GM19043 (cell line): Measurements from ENCODE around the gene GREB1L.

Experiments used
- ATAC-seq: cut with Tn5 transposase; IDR thresholded peaks from one replicate; pipeline ENCODE4 v1.9.1; 2021; ENCODE audit warnings: low read depth; ENCODE audit not compliant: unreplicated experiment

Gene GREB1L

GRCh38 chr18:21472741-21473140, 230.7 kb downstream of the GREB1L start:
- no peak for ATAC-seq

GRCh38 chr18:21474621-21475020, 232.6 kb downstream of the GREB1L start:
- ATAC-seq = no peak

GRCh38 chr18:21479721-21480120, 237.7 kb downstream of the GREB1L start:
- no peak for ATAC-seq

GRCh38 chr18:21481739-21482138, 239.7 kb downstream of the GREB1L start:
- ATAC-seq = no peak

- no peak for ATAC-seq
Measured at GRCh38 chr18:21483051-21483450, 241.0 kb downstream of the GREB1L start.

- ATAC-seq = no peak
Measured at GRCh38 chr18:21484851-21485636, 243.0 kb downstream of the GREB1L start.

- ATAC-seq = no peak
Measured at GRCh38 chr18:21486905-21487437, 244.9 kb downstream of the GREB1L start.

- ATAC-seq = no peak
Measured at GRCh38 chr18:21489119-21489750, 247.2 kb downstream of the GREB1L start.

GRCh38 chr18:21489919-21490495, 248.0 kb downstream of the GREB1L start:
- ATAC-seq = no peak

GRCh38 chr18:21490748-21491147, 248.7 kb downstream of the GREB1L start:
- no peak for ATAC-seq

- no peak for ATAC-seq
Measured at GRCh38 chr18:21496277-21496835, 254.3 kb downstream of the GREB1L start.

GRCh38 chr18:21499997-21500396, 258.0 kb downstream of the GREB1L start:
- ATAC-seq = no peak

- ATAC-seq = no peak
Measured at GRCh38 chr18:21502661-21503060, 260.6 kb downstream of the GREB1L start.

GRCh38 chr18:21507913-21508701, 266.1 kb downstream of the GREB1L start:
- no peak for ATAC-seq

- no peak for ATAC-seq
Measured at GRCh38 chr18:21509062-21509461, 267.0 kb downstream of the GREB1L start.

GRCh38 chr18:21513292-21513691, 271.3 kb downstream of the GREB1L start:
- ATAC-seq = no peak

- ATAC-seq = no peak
Measured at GRCh38 chr18:21513741-21514140, 271.7 kb downstream of the GREB1L start.

- no peak for ATAC-seq
Measured at GRCh38 chr18:21522530-21522929, 280.5 kb downstream of the GREB1L start.

- no peak for ATAC-seq
Measured at GRCh38 chr18:21525916-21526315, 283.9 kb downstream of the GREB1L start.

GRCh38 chr18:21526463-21526862, 284.4 kb downstream of the GREB1L start:
- no peak for ATAC-seq
